ENCODE results near the gene CHRM5. TPM values are rescaled to one million over a fixed set of nuclear protein-coding genes. Genes with fewer than 3 reads are reported as not detected.
"Not testable (repeated sequence)": the region's sequence is repeated elsewhere in the genome, so short reads cannot be mapped to it uniquely, and the experiment has no call there.

Gene CHRM5
- total RNA-seq, 1 experiment from 2014 or later: 0.06 TPM

GRCh38 chr15:33988384-33988783, 20.1 kb downstream of the CHRM5 start:
- DNase-seq (ENCODE audit: low read depth): peak; percentile 48

DNA sequence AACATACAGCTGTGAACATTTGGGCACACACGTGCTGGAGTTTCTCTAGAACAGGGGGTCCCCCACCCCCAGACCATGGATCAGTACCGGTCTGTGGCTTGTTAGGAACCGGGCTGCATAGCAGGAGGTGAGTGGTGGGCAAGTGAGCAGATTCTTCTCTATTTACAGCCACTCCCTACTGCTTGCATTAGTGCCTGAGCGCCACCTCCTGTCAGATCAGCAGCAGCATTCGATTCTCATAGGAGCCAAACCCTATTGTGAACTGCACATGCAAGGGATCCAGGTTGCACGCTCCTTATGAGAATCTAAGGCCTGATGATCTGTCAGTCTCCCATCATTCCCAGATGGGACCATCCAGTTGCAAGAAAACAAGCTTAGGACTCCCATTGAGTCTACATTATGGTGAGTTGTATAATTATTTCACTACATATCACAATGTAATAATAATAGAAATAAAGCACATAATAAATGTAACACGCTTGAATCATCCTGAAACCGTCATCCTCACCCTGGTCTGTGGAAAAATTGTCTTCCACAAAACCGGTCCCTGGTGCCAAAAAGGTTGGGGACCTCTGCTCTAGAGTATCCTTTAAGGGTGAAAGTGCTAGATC, 25.8 kb downstream of the CHRM5 start:
- peak; percentile 40 for DNase-seq (ENCODE audit: low read depth)

- DNase-seq (ENCODE audit: low read depth): not testable (repeated sequence)
These were observed 27.4 kb downstream of the CHRM5 start for GRCh38 chr15:33995666-33996065.

DNA sequence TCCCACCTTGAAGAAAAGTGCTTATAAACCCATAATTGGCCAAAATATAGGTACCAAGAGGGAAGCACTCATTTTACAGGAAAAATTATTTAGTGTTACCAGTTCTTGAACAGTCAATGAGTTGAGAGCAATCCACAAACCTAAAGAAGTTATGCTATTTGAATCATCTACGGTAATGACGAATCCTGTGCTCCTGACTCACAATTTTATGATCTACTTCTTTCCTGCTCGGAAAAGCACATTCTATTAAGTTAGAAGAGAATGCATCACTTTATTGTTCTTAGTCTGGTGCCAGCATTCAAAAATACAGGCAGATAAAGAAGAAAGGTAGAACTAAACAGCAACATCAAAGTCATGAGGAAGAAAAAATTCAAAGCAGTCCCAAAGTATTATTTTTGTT, 33.2 kb downstream of the CHRM5 start:
- DNase-seq (ENCODE audit: low read depth): peak; percentile 42

DNA sequence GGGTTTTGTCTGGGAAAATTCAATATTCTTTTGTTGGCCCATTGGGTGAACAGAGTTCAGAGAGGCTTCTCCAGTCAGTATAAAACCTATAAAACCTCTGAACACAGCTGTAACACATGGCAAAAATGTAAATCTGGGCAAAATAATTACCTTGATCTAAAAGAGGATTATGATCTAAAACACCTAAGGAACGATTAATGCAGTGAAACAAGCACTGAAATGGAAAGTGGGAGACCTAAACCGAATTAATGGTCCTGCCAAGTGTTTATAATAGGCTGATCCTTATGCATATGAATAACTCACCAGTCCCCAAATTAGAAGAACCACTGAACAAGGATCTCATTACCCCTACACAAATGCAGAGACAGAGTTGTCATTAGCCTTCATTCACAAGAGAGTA, 38.1 kb downstream of the CHRM5 start:
- DNase-seq (ENCODE audit: low read depth): no peak

GRCh38 chr15:34009656-34010055, 41.4 kb downstream of the CHRM5 start:
- DNase-seq (ENCODE audit: low read depth): no peak

GRCh38 chr15:34010921-34011320, 42.6 kb downstream of the CHRM5 start:
- no peak for DNase-seq (ENCODE audit: low read depth)

GRCh38 chr15:34011481-34011880, 43.2 kb downstream of the CHRM5 start:
- DNase-seq (ENCODE audit: low read depth): peak; percentile 99

GRCh38 chr15:34012461-34013028, 44.2 kb downstream of the CHRM5 start:
- DNase-seq (ENCODE audit: low read depth): no peak

DNA sequence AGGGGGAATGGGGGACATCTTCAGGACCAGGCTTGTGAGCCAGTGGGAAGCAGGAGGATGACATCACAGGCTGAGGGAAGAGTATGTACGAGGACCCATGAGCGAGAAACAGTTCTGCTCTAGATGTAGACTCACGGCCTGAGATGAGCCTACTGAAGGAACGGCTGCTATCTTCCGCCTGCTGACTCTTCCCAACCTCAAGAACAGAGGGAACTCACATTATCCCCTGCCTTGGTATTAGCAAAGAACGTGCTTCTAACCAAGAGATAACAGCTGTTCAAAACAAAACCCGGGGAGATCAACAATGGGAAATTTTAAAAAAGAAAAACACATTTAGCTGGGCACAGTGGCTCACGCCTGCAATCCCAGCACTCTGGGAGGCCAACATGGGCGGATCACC, 45.4 kb downstream of the CHRM5 start:
- peak; percentile 82 for DNase-seq (ENCODE audit: low read depth)

DNA sequence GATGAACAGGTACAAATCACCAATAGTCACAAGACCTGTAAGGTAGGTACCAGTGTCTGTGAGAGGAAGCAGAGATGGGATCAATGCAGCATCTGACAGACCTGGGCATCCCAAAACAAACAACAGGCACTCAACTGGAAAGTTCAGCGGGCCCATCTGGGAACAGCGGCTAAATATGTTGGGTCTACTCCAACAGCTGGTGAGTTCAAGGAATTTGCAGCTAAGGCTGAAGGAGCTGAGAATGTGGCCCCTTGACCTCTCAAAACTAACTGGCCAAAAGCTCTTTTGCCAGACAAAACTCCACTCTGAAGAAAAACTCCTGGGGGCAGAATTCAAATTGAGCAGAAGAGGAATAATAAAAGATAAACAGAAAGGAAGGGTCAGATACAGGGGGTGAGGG, 46.3 kb downstream of the CHRM5 start:
- DNase-seq (ENCODE audit: low read depth): peak; percentile 65

DNA sequence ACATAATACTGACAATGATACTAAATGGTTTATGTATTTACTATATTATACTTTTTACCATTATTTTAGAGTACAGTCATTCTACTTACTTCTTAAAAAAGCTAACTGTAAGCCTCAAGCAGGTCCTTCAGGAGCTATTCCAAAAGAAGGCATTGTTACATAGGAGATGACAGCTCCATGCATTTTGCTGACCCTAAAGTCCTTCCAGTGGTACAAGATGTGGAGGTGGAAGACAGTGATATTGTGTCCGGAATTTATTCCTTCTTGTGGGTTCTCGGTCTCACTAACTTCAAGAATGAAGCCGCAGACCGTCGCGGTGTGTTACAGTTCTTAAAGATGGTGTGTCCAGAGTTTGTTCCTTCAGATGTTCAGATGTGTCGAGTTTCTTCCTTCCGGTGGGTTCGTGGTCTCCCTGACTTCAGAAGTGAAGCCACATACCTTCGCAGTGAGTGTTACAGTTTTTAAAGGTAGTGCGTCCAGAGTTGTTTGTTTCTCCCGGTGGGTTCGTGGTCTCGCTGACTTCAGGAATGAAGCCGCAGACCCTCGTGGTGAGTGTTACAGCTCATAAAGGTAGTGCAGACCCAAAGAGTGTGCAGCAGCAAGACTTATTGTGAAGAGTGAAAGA, 49.8 kb downstream of the CHRM5 start:
- DNase-seq (ENCODE audit: low read depth): no peak

DNA sequence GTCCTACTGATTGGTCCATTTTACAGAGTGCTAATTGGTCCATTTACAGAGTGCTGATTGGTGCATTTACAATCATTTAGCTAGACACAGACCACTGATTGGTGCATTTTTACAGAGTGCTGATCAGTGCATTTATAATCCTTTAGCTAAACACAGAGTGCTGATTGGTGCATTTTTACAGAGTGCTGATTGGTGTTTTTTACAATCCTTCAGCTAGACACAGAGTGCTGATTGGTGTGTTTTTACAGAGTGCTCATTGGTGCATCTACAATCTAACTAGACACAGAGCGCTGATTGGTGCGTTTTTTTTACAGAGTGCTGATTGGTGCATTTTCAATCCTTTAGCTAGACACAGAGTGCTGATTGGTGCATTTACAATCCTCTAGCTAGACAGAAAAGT, 50.4 kb downstream of the CHRM5 start:
- not testable (repeated sequence) for DNase-seq (ENCODE audit: low read depth)

- no peak for DNase-seq (ENCODE audit: low read depth)
These were observed 51.2 kb downstream of the CHRM5 start for GRCh38 chr15:34019369-34019990.

- DNase-seq (ENCODE audit: low read depth): no peak
These were observed 55.6 kb downstream of the CHRM5 start for GRCh38 chr15:34023907-34024306.

DNA sequence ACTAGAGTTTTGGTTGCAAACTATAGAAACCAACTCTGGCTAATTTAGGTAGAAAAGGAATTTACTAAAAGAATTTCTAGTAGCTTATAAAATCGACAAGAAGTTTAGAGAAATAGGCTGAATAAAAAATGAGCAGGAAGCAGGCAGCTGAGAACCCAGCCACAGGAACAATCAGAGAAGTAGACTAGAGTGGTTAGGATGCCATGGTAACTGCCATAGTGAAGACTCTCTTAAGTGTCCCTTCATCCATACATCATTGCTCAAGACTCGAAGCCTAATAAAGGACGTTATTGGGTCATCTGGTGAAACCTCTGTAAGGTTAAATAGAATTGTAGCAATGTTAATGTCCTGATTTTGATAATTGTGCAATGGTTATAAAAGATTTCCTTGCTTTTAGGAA, 57.0 kb downstream of the CHRM5 start:
- DNase-seq (ENCODE audit: low read depth): no peak

GRCh38 chr15:34027606-34028005, 59.3 kb downstream of the CHRM5 start:
- DNase-seq (ENCODE audit: low read depth): no peak

DNA sequence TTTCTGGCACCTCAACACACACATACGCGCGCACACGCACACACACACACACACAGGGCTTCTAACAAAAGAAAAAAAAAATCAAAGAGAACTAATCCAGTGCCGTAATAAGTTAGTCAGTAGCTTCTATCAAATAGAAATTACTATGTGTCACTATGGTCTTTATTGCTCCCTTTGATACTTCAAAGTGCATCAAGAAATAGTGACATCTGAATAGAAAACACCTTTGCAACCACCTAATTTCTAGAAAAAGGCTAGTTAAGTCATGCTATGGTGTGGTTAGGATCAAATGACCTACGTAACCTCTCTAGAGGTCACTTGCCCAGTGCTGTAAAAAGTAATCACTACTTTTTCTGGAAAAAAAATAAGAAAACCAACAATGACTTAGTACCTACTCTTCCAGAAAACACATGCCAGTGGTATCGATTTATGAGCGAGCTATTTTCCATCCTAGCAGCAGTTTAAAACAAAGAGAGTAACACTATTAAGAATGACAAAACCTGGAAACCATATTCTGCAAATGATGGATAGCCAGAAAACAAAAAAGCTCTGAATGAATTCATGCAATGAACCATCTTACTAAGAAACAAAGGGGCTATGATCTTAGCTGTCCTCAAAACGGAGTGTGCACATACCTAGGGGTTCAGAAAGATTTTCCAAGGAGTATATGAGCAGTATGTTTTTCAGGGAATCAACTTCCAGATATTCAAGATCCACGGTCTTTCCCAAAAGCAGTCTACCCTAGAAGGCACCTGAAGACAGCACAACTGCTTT, 63.9 kb downstream of the CHRM5 start:
- DNase-seq (ENCODE audit: low read depth): no peak

- DNase-seq (ENCODE audit: low read depth): peak; percentile 74
These were observed 70.0 kb downstream of the CHRM5 start for GRCh38 chr15:34038023-34038870.

DNA sequence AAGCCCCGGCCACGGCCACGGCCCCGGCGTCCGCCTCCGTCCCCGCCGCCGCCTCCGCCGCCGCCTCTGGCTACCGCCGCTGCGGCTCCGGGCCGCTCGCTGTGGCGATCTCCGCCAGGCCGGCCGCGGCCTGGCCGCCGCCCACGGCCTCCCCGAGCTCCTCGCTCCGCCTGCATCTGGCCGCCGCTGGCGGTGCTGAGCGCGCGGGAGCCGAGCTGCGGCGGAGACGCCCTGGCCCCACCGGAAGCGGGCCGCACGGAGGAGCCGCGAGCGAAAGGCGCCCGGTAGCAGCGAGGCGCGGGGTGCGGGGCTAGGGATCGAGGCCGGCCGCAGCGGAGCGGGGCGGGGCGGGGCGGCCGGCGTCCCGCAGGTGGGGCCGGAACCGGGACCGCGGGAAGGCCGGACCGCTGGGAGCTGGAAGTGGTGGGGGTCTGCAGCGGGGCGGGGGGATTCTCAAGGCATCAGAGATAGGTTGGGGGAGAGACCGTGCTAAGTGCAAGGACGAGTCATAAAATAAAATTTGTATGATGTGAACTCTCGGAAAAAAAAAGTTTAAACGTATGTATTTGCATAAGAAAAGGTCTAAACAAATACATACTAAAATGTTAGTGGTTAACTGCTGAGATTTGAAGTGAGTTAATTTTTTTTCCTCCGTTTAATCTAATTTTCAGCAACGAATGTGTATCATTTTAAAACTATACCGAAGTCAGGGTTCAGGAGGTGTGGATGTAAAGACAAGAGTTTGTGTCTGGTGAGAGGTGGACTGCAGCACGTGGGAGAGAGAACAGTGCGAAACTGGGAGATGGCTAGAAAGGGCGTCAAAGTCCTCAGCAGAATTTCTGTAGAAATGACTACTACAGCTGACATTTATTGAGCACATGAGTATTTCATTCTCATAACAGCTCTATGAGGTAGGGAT, 70.8 kb downstream of the CHRM5 start, which contains the start of gene AVEN:
AVEN (minus strand) TSS at position 334 of the 919 bp plus-strand sequence; CDS start at position 176, 158 bp downstream.
- DNase-seq (ENCODE audit: low read depth): no peak
